Activated naive CD4-positive, alpha-beta T cell treated with Interleukin-2 at 50 U/mL for 16 hours (primary cell): ENCODE data around the gene SPOP.
A peak's percentile ranks its signal among the peaks of the same experiment; 100 is the strongest.
"Not testable (repeated sequence)": the region's sequence is repeated elsewhere in the genome, so short reads cannot be mapped to it uniquely, and the experiment has no call there.

Source experiments
- DNase-seq: peaks from one replicate; pipeline ENCODE4 v3.0.0-alpha.2; 2020

Gene SPOP

GRCh38 chr17:49570540-49571242 lies 107.2 kb downstream of the SPOP start:
- DNase-seq: no peak

- not testable (repeated sequence) for DNase-seq
Observed at GRCh38 chr17:49568695-49569047, 109.2 kb downstream of the SPOP start.

- DNase-seq: peak; percentile 86
Observed at GRCh38 chr17:49567871-49568694, 109.8 kb downstream of the SPOP start.

GRCh38 chr17:49567104-49567521 lies 110.8 kb downstream of the SPOP start:
- no peak for DNase-seq

GRCh38 chr17:49566668-49567071 lies 111.2 kb downstream of the SPOP start:
- DNase-seq: no peak

- peak; percentile 30 for DNase-seq
Observed at GRCh38 chr17:49565948-49566491, 111.9 kb downstream of the SPOP start.

GRCh38 chr17:49564638-49565037 lies 113.3 kb downstream of the SPOP start:
- no peak for DNase-seq

GRCh38 chr17:49557312-49558024 lies 120.4 kb downstream of the SPOP start:
- peak; percentile 24 for DNase-seq

- peak; percentile 85 for DNase-seq
Observed at GRCh38 chr17:49556223-49556943, 121.5 kb downstream of the SPOP start.

GRCh38 chr17:49555495-49556222 lies 122.2 kb downstream of the SPOP start:
- DNase-seq: no peak

- no peak for DNase-seq
Observed at GRCh38 chr17:49554694-49555494, 123.0 kb downstream of the SPOP start.

- DNase-seq: no peak
Observed at GRCh38 chr17:49553676-49554335, 124.1 kb downstream of the SPOP start.

- no peak for DNase-seq
Observed at GRCh38 chr17:49552070-49552751, 125.7 kb downstream of the SPOP start.

- DNase-seq: no peak
Observed at GRCh38 chr17:49551221-49552069, 126.5 kb downstream of the SPOP start.

GRCh38 chr17:49550764-49551163 lies 127.1 kb downstream of the SPOP start:
- not testable (repeated sequence) for DNase-seq

GRCh38 chr17:49549691-49550678 lies 127.9 kb downstream of the SPOP start:
- no peak for DNase-seq

- DNase-seq: no peak
Observed at GRCh38 chr17:49549311-49549605, 128.6 kb downstream of the SPOP start.
